Astrocyte (in vitro differentiated cells and primary cell): ENCODE results near the gene MLLT11. TPM values are rescaled to one million over a fixed set of nuclear protein-coding genes. Genes with fewer than 3 reads are reported as not detected.

ENCODE experiments used
- DNase-seq: peaks from one replicate; pipeline ENCODE4 v3.0.0-alpha.2; 2010; ENCODE audit warnings: low read depth
- FAIRE-seq: peaks from 2 replicates; lab custom pipeline; 2011; peaks lifted over from hg19 to GRCh38; lab: Jason Lieb, UNC
- H2AFZ ChIP-seq: 2 replicates; pipeline ENCODE4 v1.6.0; 2012; ENCODE audit warnings: low read depth, low read length, inconsistent platforms
- H3K27ac ChIP-seq: 2 replicates; pipeline ENCODE4 v1.5.1; 2011; ENCODE audit warnings: low read depth, low read length, inconsistent platforms
- H3K27me3 ChIP-seq: 2 replicates; pipeline ENCODE4 v1.6.0; 2011; ENCODE audit warnings: low read length, inconsistent platforms; ENCODE audit not compliant: insufficient read depth
- H3K36me3 ChIP-seq: 2 replicates; pipeline ENCODE4 v1.5.1; 2011; ENCODE audit warnings: low read length, inconsistent platforms; ENCODE audit not compliant: insufficient read depth
- H3K4me1 ChIP-seq: 2 replicates; pipeline ENCODE4 v1.5.1; 2011; ENCODE audit warnings: low read length, inconsistent platforms; ENCODE audit not compliant: insufficient read depth
- H3K4me2 ChIP-seq: 2 replicates; pipeline ENCODE4 v1.6.0; 2012; ENCODE audit warnings: low read length, inconsistent platforms
- H3K4me3 ChIP-seq: 2 replicates; pipeline ENCODE4 v1.5.1; 2011; ENCODE audit warnings: low read depth, mild to moderate bottlenecking, low read length, inconsistent platforms; ENCODE audit not compliant: insufficient read depth
- H3K79me2 ChIP-seq: 2 replicates; pipeline ENCODE4 v1.6.0; 2012; ENCODE audit warnings: mild to moderate bottlenecking, low read length, inconsistent platforms; ENCODE audit not compliant: insufficient read depth
- H3K9ac ChIP-seq: 2 replicates; pipeline ENCODE4 v1.6.0; 2012; ENCODE audit warnings: mild to moderate bottlenecking, low read length, inconsistent platforms
- H3K9me3 ChIP-seq: 2 replicates; pipeline ENCODE4 v1.5.1; 2012; ENCODE audit warnings: low read depth, mild to moderate bottlenecking, low read length, inconsistent platforms; ENCODE audit not compliant: insufficient read depth
- H4K20me1 ChIP-seq: 2 replicates; pipeline ENCODE4 v1.6.0; 2012; ENCODE audit warnings: low read length, inconsistent platforms; ENCODE audit not compliant: insufficient read depth
- H3K27ac Mint-ChIP-seq: one replicate; pipeline ENCODE4 v1.8.0; 2021; ENCODE audit warnings: mild to moderate bottlenecking, mixed read lengths; ENCODE audit not compliant: unreplicated experiment
- H3K27me3 Mint-ChIP-seq: one replicate; pipeline ENCODE4 v1.8.0; 2021; ENCODE audit warnings: low read depth, mixed read lengths; ENCODE audit not compliant: unreplicated experiment
- H3K36me3 Mint-ChIP-seq: one replicate; pipeline ENCODE4 v1.8.0; 2021; ENCODE audit warnings: low read depth, mixed read lengths; ENCODE audit not compliant: unreplicated experiment
- H3K4me1 Mint-ChIP-seq: one replicate; pipeline ENCODE4 v1.8.0; 2021; ENCODE audit warnings: low read depth, mixed read lengths; ENCODE audit not compliant: unreplicated experiment
- H3K4me3 Mint-ChIP-seq: one replicate; pipeline ENCODE4 v1.8.0; 2021; ENCODE audit warnings: mild to moderate bottlenecking, moderate library complexity, mixed read lengths; ENCODE audit not compliant: unreplicated experiment
- H3K9me3 Mint-ChIP-seq: one replicate; pipeline ENCODE4 v1.8.0; 2021; ENCODE audit warnings: mild to moderate bottlenecking, mixed read lengths; ENCODE audit not compliant: unreplicated experiment
- CTCF ChIP-seq: IDR thresholded peaks from 2 replicates; pipeline ENCODE4 v1.5.1; 2011; ENCODE audit warnings: low read depth, mild to moderate bottlenecking, inconsistent platforms, low read length, moderate library complexity; ENCODE audit not compliant: insufficient read depth
- EZH2 ChIP-seq: IDR thresholded peaks from 2 replicates; pipeline ENCODE4 v1.6.1; 2012; ENCODE audit warnings: mild to moderate bottlenecking, low read length, inconsistent platforms; ENCODE audit not compliant: insufficient read depth
- total RNA-seq: library from RNA; stranded (reverse); gene quantifications from 2 replicates; pipeline ENCODE4 v1.2.1, GENCODE V29; 2021

MLLT11 gene
- total RNA-seq, 1 donor from 2014 or later, result 77.4 TPM

GRCh38 chr1:151012684-151013471 is 47.3 kb upstream of the MLLT11 start:
- H3K36me3 Mint-ChIP-seq, result no peaks in the 10 kb centered on the region
- Histone ChIP-seq H3K79me2 (peaks cover 3% of the 10 kb centered on the region), H3K27ac (no peak overlapping the region), H3K27me3 (no peaks in the 10 kb centered on the region), H3K36me3 (no peaks in the 10 kb centered on the region), H3K9ac (no peak overlapping the region), H4K20me1 (no peaks in the 10 kb centered on the region), H3K9me3 (no peaks in the 10 kb centered on the region), H3K4me1 (peaks cover 28% of the 10 kb centered on the region), H3K4me3 (no peak overlapping the region), H2AFZ (no peak overlapping the region), H3K4me2 (peak overlapping the region; percentile 35)
- no peaks in the 10 kb centered on the region for H3K9me3 Mint-ChIP-seq
- H3K27ac Mint-ChIP-seq, result no peak overlapping the region
- FAIRE-seq, result no peak
- no peak overlapping the region for H3K4me3 Mint-ChIP-seq
- DNase-seq, result peak; percentile 41
- H3K4me1 Mint-ChIP-seq, result peaks cover 20% of the 10 kb centered on the region
- TF ChIP-seq CTCF, result no peak
- TF ChIP-seq EZH2, result no peak
- no peaks in the 10 kb centered on the region for H3K27me3 Mint-ChIP-seq

- H3K4me3 ChIP-seq, result no peak overlapping the region
- Mint-ChIP-seq H3K9me3 (no peaks in the 10 kb centered on the region), H3K27me3 (no peaks in the 10 kb centered on the region), H3K27ac (no peak overlapping the region), H3K4me1 (peaks cover 18% of the 10 kb centered on the region), H3K4me3 (no peak overlapping the region), H3K36me3 (no peaks in the 10 kb centered on the region)
- no peaks in the 10 kb centered on the region for H3K9me3 ChIP-seq
- peak; percentile 71 for DNase-seq
- H3K36me3 ChIP-seq, result no peaks in the 10 kb centered on the region
- FAIRE-seq, result no peak
- no peak overlapping the region for H3K9ac ChIP-seq
- peaks cover 24% of the 10 kb centered on the region for H3K4me1 ChIP-seq
- H3K27me3 ChIP-seq, result no peaks in the 10 kb centered on the region
- H4K20me1 ChIP-seq, result no peaks in the 10 kb centered on the region
- TF ChIP-seq CTCF (no peak), EZH2 (no peak)
- H3K27ac ChIP-seq, result peak overlapping the region; percentile 4
- peak overlapping the region; percentile 35 for H3K4me2 ChIP-seq
- no peak overlapping the region for H2AFZ ChIP-seq
- H3K79me2 ChIP-seq, result peaks cover 2% of the 10 kb centered on the region
Observed at GRCh38 chr1:151013518-151013917, 46.7 kb upstream of the MLLT11 start.
